Stimulated activated CD4-positive, alpha-beta T cell treated with anti-CD3 and anti-CD28 coated beads, Interleukin-1b, Interleukin-23, amount 100 ng/mL, for 48 hours (primary cell): ENCODE data around the gene CHML.

Source experiments
- DNase-seq: peaks from one replicate; pipeline ENCODE4 v3.0.0-alpha.2; 2020

The CHML gene

DNA sequence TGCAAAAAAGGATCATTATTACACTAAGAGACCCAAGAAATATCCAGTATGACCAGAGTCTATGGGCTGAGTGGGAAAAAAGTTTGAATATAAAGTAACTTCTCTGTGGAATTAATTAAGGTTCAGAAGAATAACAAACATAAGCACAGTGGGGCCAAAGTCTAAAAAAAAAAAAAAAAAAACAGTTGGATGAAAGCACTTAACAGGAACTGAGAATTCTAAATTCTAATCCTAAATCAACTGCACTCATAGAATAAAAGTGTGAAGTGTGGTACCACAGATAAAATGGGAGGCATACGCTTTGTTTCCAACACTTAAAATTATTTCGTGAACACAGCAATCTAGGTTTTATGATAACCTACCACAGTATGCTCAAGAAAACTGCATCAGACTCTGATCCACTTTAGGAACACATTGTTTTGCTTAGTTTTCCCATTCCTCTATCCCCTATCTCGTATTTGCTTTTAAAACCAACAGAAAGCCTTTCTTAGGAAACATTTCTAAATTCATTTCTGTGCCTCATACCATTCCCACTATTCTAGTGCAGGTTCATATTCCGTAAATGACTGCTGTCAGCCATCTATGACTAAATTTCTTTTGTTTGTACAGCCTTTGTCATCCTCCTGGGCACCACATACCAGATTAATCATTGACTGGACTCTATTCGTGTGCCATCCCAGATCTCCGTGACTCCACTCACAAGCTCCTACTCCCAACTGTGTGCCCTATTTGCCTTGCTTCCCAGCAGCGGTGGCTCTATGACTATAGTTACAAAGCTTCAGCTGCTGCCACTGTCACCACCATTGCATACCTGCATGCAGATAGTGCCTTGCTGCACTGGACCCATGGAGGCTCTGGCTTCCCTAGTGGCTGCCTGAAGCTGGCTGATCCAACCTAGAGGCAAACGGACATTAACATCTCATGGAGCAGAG, 24.9 kb downstream of the CHML start:
- no peak for DNase-seq

DNA sequence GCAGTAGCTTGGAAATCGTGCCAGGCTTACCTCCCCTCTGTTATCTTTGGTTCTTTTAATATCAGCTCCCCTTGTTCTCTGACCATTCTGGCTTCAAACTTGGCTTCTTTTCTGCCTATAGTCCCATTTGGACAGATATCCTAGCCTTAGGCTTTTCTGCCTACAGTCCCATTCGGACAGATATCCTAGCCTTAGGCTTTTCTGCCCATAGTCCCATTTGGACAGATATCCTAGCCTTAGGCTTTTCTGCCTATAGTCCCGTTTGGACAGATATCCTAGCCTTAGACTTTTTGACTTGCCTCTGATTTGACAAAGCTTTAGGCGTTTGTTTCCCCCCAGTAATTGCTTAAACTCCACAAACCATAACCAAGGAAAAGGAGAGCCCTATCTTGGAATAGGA, 25.6 kb downstream of the CHML start:
- no peak for DNase-seq

- DNase-seq: peak; percentile 10
Measured at GRCh38 chr1:241614144-241614543, 26.0 kb downstream of the CHML start.

DNA sequence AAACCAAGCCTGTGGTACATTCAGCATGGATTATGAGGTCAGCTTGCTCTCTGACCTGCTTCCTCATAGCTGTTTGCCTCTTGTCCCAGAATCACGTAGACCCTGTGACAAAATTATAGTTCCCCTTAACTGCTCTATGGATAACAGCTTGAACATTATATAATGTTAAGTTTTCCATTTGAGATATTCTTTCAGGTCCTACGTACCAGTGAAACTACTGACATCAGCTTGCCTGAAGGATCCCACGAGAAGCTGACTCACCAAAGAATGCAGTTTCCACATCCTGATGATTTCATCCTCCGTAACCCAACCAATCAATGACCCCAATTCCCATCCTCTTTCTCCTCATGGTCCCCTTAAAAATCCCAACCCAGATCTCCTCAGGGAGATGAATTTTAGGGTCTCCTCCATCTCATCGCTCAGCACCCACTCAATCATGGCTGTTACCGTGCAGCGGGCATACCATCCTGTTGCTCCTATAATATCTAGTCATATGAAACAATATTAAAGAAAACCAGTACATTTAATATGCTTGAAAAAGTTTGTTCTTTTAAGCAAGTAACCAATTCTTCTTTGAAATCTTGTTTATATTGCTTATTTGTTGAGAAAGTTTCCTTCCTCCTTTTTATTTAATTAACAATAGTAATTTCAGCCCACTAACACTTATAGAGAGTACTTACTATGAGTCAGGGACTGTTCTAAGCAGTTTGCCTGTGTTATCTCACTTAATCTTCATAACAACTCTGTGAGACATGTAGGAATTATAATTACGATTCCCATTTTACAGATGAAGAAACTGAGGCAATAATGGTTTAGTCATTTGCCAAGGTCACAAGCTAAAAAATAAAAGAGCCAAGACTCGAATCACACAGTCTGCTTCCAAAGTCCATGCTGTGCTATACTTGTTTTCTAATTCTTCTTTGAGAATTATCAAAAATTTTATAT, 27.4 kb downstream of the CHML start:
- no peak for DNase-seq

- no peak for DNase-seq
Measured at GRCh38 chr1:241611736-241612135, 28.4 kb downstream of the CHML start.

GRCh38 chr1:241611063-241611462, 29.1 kb downstream of the CHML start:
- no peak for DNase-seq

DNA sequence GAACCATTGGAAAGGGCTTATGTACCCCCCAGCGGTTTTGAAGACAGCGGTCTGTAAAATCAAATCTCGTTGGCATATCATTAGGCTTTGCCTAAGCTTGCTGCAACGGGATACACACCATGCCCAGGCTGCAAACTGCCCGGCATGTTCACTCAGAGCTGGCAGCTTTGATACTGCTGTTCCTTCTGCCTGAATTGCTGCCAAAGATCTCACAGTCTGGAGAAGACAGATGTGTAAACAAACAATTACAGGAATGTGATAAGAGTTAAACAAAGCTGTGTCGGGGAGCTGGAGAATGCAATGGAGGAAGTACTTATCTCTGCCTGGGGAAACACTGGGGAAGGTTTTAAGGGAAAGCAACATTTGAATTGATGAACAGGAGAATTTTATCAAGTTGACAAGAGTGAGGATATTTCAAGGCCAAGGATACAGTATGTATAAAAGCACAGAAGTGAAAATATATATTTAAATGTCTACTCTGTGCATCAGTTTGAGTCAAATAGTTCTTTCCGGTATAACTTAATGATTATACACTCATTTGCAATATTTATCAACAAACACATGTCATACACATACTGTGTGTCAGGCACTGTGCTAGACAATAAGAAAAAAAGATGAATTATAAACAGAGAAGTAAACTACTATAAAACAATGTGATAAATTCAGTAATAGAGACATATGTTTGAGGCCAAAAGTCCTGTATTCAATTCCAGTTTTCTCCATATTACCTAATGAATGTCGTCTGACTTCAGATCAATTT, 29.9 kb downstream of the CHML start:
- no peak for DNase-seq

DNA sequence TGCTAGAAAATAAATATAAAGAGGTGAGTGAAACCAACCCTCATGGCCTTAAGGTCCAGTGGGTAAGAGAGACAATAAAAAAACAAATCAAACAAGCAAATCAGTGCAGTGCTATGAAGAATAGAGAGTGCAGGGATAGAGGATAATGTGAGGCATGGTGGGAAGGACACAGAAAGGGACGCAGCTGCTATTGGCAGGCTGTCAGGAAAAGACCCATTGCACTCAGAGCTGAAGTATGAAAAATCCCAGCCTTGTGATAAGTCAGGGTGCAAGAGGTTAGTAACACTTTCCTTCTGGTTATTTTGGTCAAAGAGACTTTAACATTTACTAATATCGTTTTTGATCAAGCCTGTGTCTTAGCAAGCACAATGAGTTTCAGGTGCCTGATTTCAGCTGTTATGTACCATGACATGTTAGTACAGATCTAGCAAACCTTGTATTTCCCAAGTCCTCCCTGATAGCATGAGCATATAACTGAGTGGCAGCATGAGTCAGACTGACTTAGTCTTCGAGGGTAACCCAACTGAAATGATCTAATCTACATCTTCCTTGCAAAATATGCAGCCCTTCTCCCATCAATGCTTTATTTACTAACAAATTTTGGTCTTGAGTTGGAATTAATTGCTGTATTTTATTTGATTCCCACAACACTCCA, 31.7 kb downstream of the CHML start:
- DNase-seq: no peak

- no peak for DNase-seq
Measured at GRCh38 chr1:241607497-241607896, 32.7 kb downstream of the CHML start.

- no peak for DNase-seq
Measured at GRCh38 chr1:241606544-241606943, 33.6 kb downstream of the CHML start.

- no peak for DNase-seq
Measured at GRCh38 chr1:241605146-241605805, 34.9 kb downstream of the CHML start.

- no peak for DNase-seq
Measured at GRCh38 chr1:241603731-241604245, 36.4 kb downstream of the CHML start.

- DNase-seq: no peak
Measured at GRCh38 chr1:241600496-241600901, 39.7 kb downstream of the CHML start.

DNA sequence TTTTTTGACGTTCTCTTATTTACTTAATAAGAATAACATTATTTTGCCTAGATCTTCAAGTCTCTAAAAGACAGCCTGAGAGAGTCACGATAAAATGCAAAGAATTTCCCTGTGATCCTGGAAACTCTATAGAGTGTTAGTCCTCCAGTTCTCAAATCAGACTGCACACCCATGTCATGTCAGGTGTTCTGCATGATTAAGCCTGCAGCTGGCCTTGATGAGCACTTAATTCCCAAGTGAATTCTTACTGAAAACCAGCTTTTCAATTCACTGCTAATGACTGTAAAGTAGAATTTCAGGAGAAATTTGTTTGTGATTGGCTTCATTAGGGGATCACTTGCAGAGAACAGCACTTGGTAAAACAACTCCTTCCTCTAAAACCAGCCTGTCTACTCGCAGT, 41.9 kb downstream of the CHML start:
- DNase-seq: no peak

- DNase-seq: no peak
Measured at GRCh38 chr1:241596633-241597032, 43.5 kb downstream of the CHML start.

GRCh38 chr1:241593186-241593585, 47.0 kb downstream of the CHML start:
- DNase-seq: no peak

DNA sequence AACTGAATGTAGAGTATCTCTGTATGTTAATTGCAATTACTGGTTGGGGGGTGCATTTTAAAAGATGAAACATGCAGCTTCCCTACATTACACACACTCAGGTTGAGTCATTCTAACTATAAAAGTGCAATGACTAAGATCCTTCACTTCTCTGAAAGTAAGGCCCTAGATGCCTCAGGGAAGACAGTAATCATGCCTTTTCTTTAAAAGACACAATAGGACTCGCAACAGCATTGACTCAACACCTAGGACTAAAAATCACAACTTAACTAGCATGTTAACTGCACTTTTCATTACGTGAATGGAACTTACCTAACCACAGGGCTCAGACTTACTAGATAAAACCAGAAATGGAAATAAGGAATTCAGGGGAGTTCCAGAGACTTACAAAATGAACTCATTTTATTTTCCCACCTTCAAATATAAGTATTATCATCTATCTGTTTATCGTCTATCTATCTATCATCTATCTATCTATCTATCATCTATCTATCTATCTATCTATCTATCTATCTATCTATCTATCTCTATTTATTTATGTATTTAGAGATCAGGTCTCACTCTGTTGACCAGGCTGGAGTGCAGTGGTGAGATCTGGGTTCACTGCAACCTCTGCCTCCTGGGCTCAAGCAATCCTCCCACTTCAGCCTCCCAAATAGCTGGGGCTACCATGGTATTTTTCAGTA, 47.8 kb downstream of the CHML start:
- DNase-seq: no peak

GRCh38 chr1:241591736-241592135, 48.4 kb downstream of the CHML start:
- no peak for DNase-seq

- no peak for DNase-seq
Measured at GRCh38 chr1:241591317-241591716, 48.9 kb downstream of the CHML start.

DNA sequence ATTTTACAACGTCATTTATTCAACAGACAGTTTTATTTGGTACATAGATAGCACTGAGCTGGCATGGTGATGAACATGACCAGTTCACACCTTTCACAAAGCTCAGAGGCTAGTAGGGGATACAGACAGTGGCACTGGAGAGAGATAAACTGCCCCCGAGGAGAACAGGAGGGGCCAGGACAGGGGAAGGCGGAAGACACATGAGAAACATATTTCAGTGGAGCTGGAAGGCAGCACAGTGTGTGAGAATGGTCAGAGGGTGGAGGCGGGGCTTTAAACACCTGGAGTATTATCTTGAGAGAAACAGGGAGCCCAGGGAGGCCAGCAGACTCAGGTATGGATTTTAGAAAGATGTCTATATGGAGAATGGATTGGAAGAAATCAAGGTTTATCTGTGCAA, 49.5 kb downstream of the CHML start:
- no peak for DNase-seq
